Myocyte (in vitro differentiated cells): ENCODE measurements around the gene ADGRD1. TPM values are rescaled to one million over a fixed set of nuclear protein-coding genes. Genes with fewer than 3 reads are reported as not detected.

Experiments
- DNase-seq: peaks from one replicate; pipeline ENCODE4 v3.0.0-alpha.2; 2012; ENCODE audit warnings: low read depth
- total RNA-seq: library from RNA; depleted of rRNA; stranded (reverse); fragments of >200 nt; gene quantifications from 2 replicates; pipeline ENCODE4 v1.2.3, GENCODE V29; 2014

Gene ADGRD1
- total RNA-seq, 1 donor from 2014 or later, result 0.32 TPM

- no peak for DNase-seq
Observed at GRCh38 chr12:131142891-131143657, 189.4 kb downstream of the ADGRD1 start.

GRCh38 chr12:131146173-131146675 lies 192.5 kb downstream of the ADGRD1 start:
- DNase-seq, result no peak

- no peak for DNase-seq
Observed at GRCh38 chr12:131147293-131147692, 193.6 kb downstream of the ADGRD1 start.

- no peak for DNase-seq
Observed at GRCh38 chr12:131147894-131148293, 194.2 kb downstream of the ADGRD1 start.

GRCh38 chr12:131151558-131152345 lies 198.0 kb downstream of the ADGRD1 start:
- DNase-seq, result no peak

- DNase-seq, result no peak
Observed at GRCh38 chr12:131152587-131152986, 198.9 kb downstream of the ADGRD1 start.

GRCh38 chr12:131153016-131153415 lies 199.3 kb downstream of the ADGRD1 start:
- DNase-seq, result no peak

- DNase-seq, result no peak
Observed at GRCh38 chr12:131153956-131154355, 200.2 kb downstream of the ADGRD1 start.

- no peak for DNase-seq
Observed at GRCh38 chr12:131155131-131155530, 201.4 kb downstream of the ADGRD1 start.

- DNase-seq, result no peak
Observed at GRCh38 chr12:131157743-131158142, 204.0 kb downstream of the ADGRD1 start.

- no peak for DNase-seq
Observed at GRCh38 chr12:131159660-131160059, 206.0 kb downstream of the ADGRD1 start.

- no peak for DNase-seq
Observed at GRCh38 chr12:131162113-131162512, 208.4 kb downstream of the ADGRD1 start.

GRCh38 chr12:131163189-131163738 lies 209.6 kb downstream of the ADGRD1 start:
- DNase-seq, result no peak

- no peak for DNase-seq
Observed at GRCh38 chr12:131164096-131164872, 210.6 kb downstream of the ADGRD1 start.

GRCh38 chr12:131166717-131167116 lies 213.0 kb downstream of the ADGRD1 start:
- DNase-seq, result no peak

- DNase-seq, result no peak
Observed at GRCh38 chr12:131167334-131167733, 213.6 kb downstream of the ADGRD1 start.

- no peak for DNase-seq
Observed at GRCh38 chr12:131171029-131171428, 217.3 kb downstream of the ADGRD1 start.

GRCh38 chr12:131174901-131175300 lies 221.2 kb downstream of the ADGRD1 start:
- no peak for DNase-seq

- no peak for DNase-seq
Observed at GRCh38 chr12:131176266-131176665, 222.6 kb downstream of the ADGRD1 start.

GRCh38 chr12:131176926-131177325 lies 223.2 kb downstream of the ADGRD1 start:
- DNase-seq, result no peak

- DNase-seq, result no peak
Observed at GRCh38 chr12:131177599-131177998, 223.9 kb downstream of the ADGRD1 start.
